AG09309 (cell line): ENCODE data around the gene TUBA1A.

Experiments used
- DNase-seq: peaks from one replicate; pipeline ENCODE4 v3.0.0-alpha.2; 2010; ENCODE audit warnings: low read depth
- H3K4me3 ChIP-seq: 2 replicates; pipeline ENCODE4 v1.5.1; 2011; ENCODE audit warnings: mild to moderate bottlenecking, low read depth, low read length, moderate library complexity; ENCODE audit not compliant: control insufficient read depth
- CTCF ChIP-seq: IDR thresholded peaks from 2 replicates; pipeline ENCODE4 v1.5.1; 2011; ENCODE audit warnings: mild to moderate bottlenecking, low read depth, low read length, inconsistent platforms; ENCODE audit not compliant: insufficient read depth, control insufficient read depth; ENCODE audit errors: missing control alignments

Gene TUBA1A

GRCh38 chr12:49188916-49189367, at the start of gene TUBA1A:
TUBA1A (minus strand) TSS chr12:49189080; CDS start chr12:49188979, 101 bp downstream.
- peak; percentile 98 for DNase-seq
- peak within 1 kb of the TSS; percentile 69 for H3K4me3 ChIP-seq
- no peak for TF ChIP-seq CTCF

- no peak for DNase-seq
- no peak for TF ChIP-seq CTCF
- H3K4me3 ChIP-seq: no peak overlapping the region
These were observed 47.5 kb upstream of the TUBA1A start for GRCh38 chr12:49236423-49236822.

- no peak overlapping the region for H3K4me3 ChIP-seq
- no peak for TF ChIP-seq CTCF
- no peak for DNase-seq
These were observed 45.1 kb upstream of the TUBA1A start for GRCh38 chr12:49233842-49234526.

GRCh38 chr12:49232940-49233841, 44.3 kb upstream of the TUBA1A start:
- no peak overlapping the region for H3K4me3 ChIP-seq
- DNase-seq: no peak
- TF ChIP-seq CTCF: peak; percentile 19

GRCh38 chr12:49231878-49232655, 43.2 kb upstream of the TUBA1A start:
- no peak for TF ChIP-seq CTCF
- no peak overlapping the region for H3K4me3 ChIP-seq
- DNase-seq: no peak

- no peak overlapping the region for H3K4me3 ChIP-seq
- no peak for TF ChIP-seq CTCF
- DNase-seq: no peak
These were observed 41.9 kb upstream of the TUBA1A start for GRCh38 chr12:49230805-49231194.
